ENCODE data around the gene POLK. TPM values are rescaled to one million over a fixed set of nuclear protein-coding genes. Genes with fewer than 3 reads are reported as not detected.
A peak's percentile ranks its signal among the peaks of the same experiment; 100 is the strongest.

The POLK gene
- total and polyA plus RNA-seq, 2 donors from 2014 or later = 6.6 to 38.5 TPM

DNA sequence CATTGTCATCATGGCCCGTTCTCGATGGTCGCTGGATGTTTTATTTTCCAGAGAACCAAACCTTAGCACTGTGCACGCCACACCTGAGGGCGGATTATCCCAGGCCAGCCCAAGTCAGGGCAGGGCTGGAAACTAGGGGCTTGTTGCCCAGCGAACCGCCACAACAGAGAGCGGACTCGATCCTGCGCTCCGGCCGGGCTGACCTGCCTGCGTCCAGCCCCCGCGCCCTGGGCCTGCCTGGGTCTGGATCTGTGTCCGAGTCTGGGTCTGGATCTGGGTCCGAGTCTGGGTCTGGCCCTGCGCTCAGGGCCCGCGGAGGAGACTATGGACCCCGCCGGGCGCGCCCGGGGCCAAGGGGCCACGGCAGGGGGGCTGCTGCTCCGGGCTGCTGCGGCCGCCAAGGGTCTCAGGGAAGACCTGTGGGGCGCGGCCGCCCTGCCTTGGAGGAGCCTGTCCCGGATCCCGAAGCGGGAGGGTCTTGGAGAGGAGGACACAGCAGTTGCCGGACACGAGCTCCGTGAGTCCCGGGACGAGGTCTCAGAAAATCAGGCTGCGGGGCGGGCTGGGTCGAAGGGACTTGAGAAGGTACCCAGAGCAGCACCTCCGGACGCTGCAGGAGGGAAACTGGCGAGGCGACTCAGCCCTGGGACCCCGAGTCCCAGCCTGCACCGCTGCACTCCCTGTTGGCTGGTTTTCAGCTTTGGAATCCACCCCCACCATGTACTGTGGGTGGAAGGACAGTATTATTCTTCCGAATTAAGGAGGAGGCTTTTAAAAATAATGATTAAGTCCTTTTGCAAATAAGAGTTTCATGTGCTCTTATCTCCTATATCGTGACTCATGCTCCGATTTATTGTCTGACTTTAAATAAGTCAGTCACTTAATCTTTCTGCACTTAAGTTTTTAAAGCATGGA is 99.9 kb downstream of the POLK start, which contains the start of gene ANKDD1B:
Gene ANKDD1B, plus strand, starts transcription at position 143 of the 915 bp plus-strand sequence. Its CDS starts 182 bp downstream, at position 325.
- DNase-seq (peak; percentile 68 to 86 (median 79)), FAIRE-seq (no peak)
- TF ChIP-seq, protein P1, sequence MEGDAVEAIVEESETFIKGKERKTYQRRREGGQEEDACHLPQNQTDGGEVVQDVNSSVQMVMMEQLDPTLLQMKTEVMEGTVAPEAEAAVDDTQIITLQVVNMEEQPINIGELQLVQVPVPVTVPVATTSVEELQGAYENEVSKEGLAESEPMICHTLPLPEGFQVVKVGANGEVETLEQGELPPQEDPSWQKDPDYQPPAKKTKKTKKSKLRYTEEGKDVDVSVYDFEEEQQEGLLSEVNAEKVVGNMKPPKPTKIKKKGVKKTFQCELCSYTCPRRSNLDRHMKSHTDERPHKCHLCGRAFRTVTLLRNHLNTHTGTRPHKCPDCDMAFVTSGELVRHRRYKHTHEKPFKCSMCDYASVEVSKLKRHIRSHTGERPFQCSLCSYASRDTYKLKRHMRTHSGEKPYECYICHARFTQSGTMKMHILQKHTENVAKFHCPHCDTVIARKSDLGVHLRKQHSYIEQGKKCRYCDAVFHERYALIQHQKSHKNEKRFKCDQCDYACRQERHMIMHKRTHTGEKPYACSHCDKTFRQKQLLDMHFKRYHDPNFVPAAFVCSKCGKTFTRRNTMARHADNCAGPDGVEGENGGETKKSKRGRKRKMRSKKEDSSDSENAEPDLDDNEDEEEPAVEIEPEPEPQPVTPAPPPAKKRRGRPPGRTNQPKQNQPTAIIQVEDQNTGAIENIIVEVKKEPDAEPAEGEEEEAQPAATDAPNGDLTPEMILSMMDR (IDR thresholded peaks at IDR 0.05; ENCODE audit: borderline replicate concordance, extremely low read depth, insufficient read depth) = no peak
- intact Hi-C loops (cut with DNase I) = no loop called here
- no peaks in the 10 kb centered on the region for H3K36me3 ChIP-seq (ENCODE audit: control insufficient read depth in 2 of 3, insufficient read depth in 3 of 3, low read length in 3 of 3)
- peak within 1 kb of the TSS; percentile 52 to 71 (median 52) for H3K9ac ChIP-seq (ENCODE audit: low read length in 3 of 3)
- H3K4me1 ChIP-seq (ENCODE audit: control insufficient read depth in 2 of 3, insufficient read depth in 2 of 3, low read depth in 1 of 3, low read length in 3 of 3) = no peaks in the 10 kb centered on the region
- no peaks in the 10 kb centered on the region for H3K27me3 ChIP-seq (ENCODE audit: control insufficient read depth, insufficient read depth, low read length)
- H3K4me3 ChIP-seq (ENCODE audit: low read length in 3 of 3) = peak within 1 kb of the TSS; percentile 64 to 81 (median 75)
- peak within 1 kb of the TSS; percentile 60 to 63 for H3K27ac ChIP-seq (ENCODE audit: low read depth in 2 of 2, low read length in 2 of 2)
- H3K9me3 ChIP-seq (ENCODE audit: control insufficient read depth in 2 of 3, insufficient read depth in 1 of 3, low read length in 3 of 3) = no peaks in the 10 kb centered on the region

DNA sequence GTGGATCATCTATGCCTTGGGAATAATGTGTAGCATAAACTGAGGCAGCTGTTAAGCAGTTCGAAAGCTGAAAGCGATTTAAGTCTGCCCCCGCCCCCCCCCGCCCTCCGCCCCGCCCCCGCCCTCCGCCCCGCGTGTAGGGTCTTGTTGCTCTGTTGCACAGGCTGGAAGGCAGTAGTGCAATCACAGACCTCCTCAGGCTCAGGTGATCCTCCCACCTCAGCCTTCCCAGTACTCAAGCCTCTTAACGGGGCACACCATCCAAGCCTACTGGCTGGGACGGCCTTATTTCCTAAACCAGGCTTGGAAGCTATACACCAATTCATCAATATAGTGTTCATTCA is 100.5 kb downstream of the POLK start:
- no peaks in the 10 kb centered on the region for H3K27me3 ChIP-seq (ENCODE audit: control insufficient read depth, insufficient read depth, low read length)
- no peak overlapping the region for H3K27ac ChIP-seq (ENCODE audit: low read depth in 2 of 2, low read length in 2 of 2)
- peak overlapping the region in 1 of 3 donors; percentile 52 for H3K9ac ChIP-seq (ENCODE audit: low read length in 3 of 3)
- no peaks in the 10 kb centered on the region for H3K9me3 ChIP-seq (ENCODE audit: control insufficient read depth in 2 of 3, insufficient read depth in 1 of 3, low read length in 3 of 3)
- DNase-seq (peak in 2 of 5 donors; percentile 50 to 55), FAIRE-seq (no peak)
- H3K36me3 ChIP-seq (ENCODE audit: control insufficient read depth in 2 of 3, insufficient read depth in 3 of 3, low read length in 3 of 3) = no peaks in the 10 kb centered on the region
- H3K4me3 ChIP-seq (ENCODE audit: low read length in 3 of 3) = peak overlapping the region; percentile 64 to 81 (median 75)
- intact Hi-C loops (cut with DNase I) = no loop called here
- H3K4me1 ChIP-seq (ENCODE audit: control insufficient read depth in 2 of 3, insufficient read depth in 2 of 3, low read depth in 1 of 3, low read length in 3 of 3) = no peaks in the 10 kb centered on the region
- TF ChIP-seq, protein P1 (IDR thresholded peaks at IDR 0.05; ENCODE audit: borderline replicate concordance, extremely low read depth, insufficient read depth) = no peak

DNA sequence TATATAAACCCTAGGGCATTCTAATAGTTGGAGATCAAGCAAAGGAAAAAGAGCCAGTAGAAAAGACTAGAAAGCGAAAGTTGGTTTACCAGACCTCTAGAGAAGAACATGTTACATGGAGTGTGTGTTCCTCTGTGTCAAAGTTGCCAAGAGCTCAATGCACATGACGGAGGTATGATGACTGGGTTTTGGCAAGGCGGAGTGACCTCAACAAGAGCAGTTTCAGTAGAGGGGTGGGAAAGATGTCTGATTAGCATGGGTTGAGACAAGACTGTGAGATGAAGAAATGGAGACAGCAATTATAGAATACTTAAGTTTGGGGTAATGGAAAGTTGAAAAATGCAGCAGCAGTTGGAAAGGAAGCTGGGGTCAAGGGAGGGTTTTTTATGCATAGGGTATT is 101.2 kb downstream of the POLK start:
- TF ChIP-seq, protein P1 (IDR thresholded peaks at IDR 0.05; ENCODE audit: borderline replicate concordance, extremely low read depth, insufficient read depth) = no peak
- Histone ChIP-seq H3K9ac (ENCODE audit: low read length in 3 of 3) (no peak overlapping the region), H3K36me3 (ENCODE audit: control insufficient read depth in 2 of 3, insufficient read depth in 3 of 3, low read length in 3 of 3) (no peaks in the 10 kb centered on the region), H3K4me3 (ENCODE audit: low read length in 3 of 3) (no peak overlapping the region), H3K4me1 (ENCODE audit: control insufficient read depth in 2 of 3, insufficient read depth in 2 of 3, low read depth in 1 of 3, low read length in 3 of 3) (peaks cover 0 to 2% (median 0%) of the 10 kb centered on the region in 3 donors), H3K9me3 (ENCODE audit: control insufficient read depth in 2 of 3, insufficient read depth in 1 of 3, low read length in 3 of 3) (no peaks in the 10 kb centered on the region), H3K27me3 (ENCODE audit: control insufficient read depth, insufficient read depth, low read length) (no peaks in the 10 kb centered on the region), H3K27ac (ENCODE audit: low read depth in 2 of 2, low read length in 2 of 2) (no peak overlapping the region)
- DNase-seq = no peak
- intact Hi-C loops (cut with DNase I) = no loop called here
- FAIRE-seq = no peak
